Neuron (in vitro differentiated cells): ENCODE data around the gene HDAC4.

Experiments
- H2AFZ ChIP-seq: one replicate; pipeline ENCODE4 v1.6.1; 2013; ENCODE audit warnings: low read depth, mild to moderate bottlenecking, inconsistent platforms, low read length, moderate library complexity
- H3K27me3 ChIP-seq: one replicate; pipeline ENCODE4 v1.6.1; 2013; ENCODE audit warnings: low read length; ENCODE audit not compliant: insufficient read depth
- H3K36me3 ChIP-seq: one replicate; pipeline ENCODE4 v1.6.1; 2013; ENCODE audit warnings: low read length; ENCODE audit not compliant: insufficient read depth
- H3K4me1 ChIP-seq: one replicate; pipeline ENCODE4 v1.6.1; 2013; ENCODE audit warnings: low read length; ENCODE audit not compliant: insufficient read depth
- H3K4me3 ChIP-seq: 2 replicates; pipeline ENCODE4 v1.5.1; 2013; ENCODE audit warnings: mild to moderate bottlenecking, low read length, moderate library complexity
- H3K9me3 ChIP-seq: one replicate; pipeline ENCODE4 v1.6.1; 2013; ENCODE audit warnings: low read length

The HDAC4 gene

DNA sequence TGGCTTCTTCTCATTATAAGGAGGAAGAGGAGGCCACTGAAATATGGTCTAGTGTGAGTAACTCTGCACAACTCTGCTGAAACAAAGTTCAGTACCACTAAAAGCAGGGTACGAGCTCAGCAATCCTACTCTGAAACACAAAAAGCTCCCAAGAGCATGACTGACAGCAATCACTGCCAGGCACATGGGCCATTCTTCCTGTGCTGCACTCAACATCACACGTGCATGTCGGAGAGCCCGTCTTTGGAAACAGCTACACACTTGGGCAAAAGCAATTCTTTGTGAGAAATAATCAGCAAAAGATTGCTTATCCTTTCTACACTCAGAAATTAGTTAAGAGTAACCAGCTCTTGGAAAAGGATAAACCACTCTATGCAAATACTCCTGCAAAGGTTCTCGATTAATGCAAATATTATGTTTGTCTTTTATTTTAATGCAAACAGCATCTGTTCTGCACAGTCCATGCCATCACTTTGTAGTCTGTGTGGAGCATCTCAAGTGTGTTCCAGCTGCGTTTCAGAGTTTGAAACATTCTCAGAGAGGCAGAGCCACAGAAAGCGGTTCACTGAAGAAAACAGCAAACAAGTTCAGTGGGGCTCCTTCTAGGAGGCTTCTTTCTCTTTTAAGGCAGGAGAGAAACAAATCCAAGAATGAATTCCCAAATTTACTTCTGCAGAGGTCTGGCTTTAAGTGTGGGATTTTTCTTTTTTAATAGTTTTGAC, 145.0 kb downstream of the HDAC4 start:
- Histone ChIP-seq H2AFZ (no peak overlapping the region), H3K4me1 (peaks cover 20% of the 10 kb centered on the region), H3K36me3 (no peaks in the 10 kb centered on the region), H3K4me3 (no peak overlapping the region), H3K9me3 (peaks cover 1% of the 10 kb centered on the region), H3K27me3 (no peaks in the 10 kb centered on the region)

DNA sequence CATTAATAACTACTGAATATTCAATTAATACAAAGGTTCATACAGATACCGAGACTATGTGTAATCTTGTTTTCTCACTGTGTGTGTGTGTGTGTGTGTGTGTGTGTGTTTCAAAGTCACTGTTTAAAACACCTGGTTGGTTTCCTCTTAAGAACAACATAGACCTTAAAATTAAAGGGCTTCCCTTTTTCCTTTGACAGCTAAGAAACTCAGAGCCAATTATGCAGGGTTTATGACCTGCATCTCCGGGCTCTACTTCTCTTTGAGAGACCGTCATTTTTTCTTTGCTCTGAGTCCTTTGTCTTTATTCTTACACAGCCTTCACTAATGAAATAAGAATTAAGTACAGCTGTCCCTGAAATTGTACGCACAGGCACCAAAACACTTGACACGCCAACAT, 145.6 kb downstream of the HDAC4 start:
- peaks cover 20% of the 10 kb centered on the region for H3K4me1 ChIP-seq
- H3K9me3 ChIP-seq, result peaks cover 1% of the 10 kb centered on the region
- H3K27me3 ChIP-seq, result no peaks in the 10 kb centered on the region
- H3K4me3 ChIP-seq, result no peak overlapping the region
- H3K36me3 ChIP-seq, result no peaks in the 10 kb centered on the region
- no peak overlapping the region for H2AFZ ChIP-seq

DNA sequence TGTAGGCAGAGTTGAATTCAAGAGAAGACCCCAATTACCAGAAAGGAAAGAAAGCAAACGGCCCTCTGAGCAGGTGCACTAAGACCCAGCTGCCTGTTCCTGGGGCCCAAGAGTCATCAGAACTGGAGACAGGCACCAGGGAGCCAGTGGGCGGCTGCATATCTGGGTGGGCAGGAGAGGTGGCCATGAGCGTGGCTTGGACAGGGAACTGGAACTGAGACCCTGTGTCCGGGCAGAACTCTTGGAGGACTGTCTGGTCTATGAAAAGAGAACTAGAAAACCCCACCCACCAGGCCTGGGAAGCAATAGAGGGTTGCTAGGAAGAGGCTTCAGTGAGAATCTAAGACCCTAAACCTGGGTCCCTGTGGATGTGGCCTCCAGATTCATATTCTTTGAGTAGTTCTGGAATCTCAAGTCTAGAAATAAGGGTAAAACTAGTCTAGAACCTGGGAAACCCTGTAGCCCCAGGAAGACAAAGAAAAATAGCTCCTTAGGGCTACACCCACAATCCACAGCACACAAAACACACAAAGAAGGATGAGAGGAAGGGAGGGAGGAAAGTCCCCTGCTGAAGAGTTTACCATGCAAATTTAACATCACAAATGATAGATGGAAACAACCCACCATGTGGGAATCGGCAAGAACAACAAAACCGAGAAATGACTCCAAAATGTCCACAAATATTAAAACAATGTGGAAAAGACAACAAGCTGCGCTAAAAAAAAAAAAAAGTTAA, 147.0 kb downstream of the HDAC4 start:
- Histone ChIP-seq H3K4me3 (no peak overlapping the region), H2AFZ (no peak overlapping the region), H3K4me1 (peaks cover 20% of the 10 kb centered on the region), H3K27me3 (no peaks in the 10 kb centered on the region), H3K9me3 (no peaks in the 10 kb centered on the region), H3K36me3 (no peaks in the 10 kb centered on the region)

DNA sequence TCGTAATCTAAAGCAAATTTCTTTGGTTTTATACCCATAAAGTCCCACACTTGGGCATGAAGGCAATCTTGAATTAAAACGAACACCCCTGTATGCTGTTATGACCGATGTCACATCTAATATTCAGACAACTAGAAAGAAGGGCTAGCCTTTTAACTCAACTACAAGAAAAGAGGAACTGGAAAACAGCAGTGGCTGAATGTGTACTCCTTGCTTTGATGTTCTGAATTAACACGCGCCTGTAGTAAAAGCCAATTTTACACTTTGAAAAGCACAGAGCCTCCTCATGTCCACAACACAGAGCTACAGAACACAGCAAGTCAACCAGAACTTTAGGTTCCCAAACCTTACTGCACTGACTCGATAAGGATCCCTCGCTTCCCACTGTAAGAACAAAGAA, 147.6 kb downstream of the HDAC4 start:
- no peak overlapping the region for H3K4me3 ChIP-seq
- H3K9me3 ChIP-seq, result no peaks in the 10 kb centered on the region
- H3K36me3 ChIP-seq, result no peaks in the 10 kb centered on the region
- no peak overlapping the region for H2AFZ ChIP-seq
- no peaks in the 10 kb centered on the region for H3K27me3 ChIP-seq
- peaks cover 20% of the 10 kb centered on the region for H3K4me1 ChIP-seq

GRCh38 chr2:239252801-239253200, 148.0 kb downstream of the HDAC4 start:
- no peak overlapping the region for H2AFZ ChIP-seq
- no peaks in the 10 kb centered on the region for H3K27me3 ChIP-seq
- H3K4me3 ChIP-seq, result no peak overlapping the region
- H3K36me3 ChIP-seq, result no peaks in the 10 kb centered on the region
- H3K4me1 ChIP-seq, result peaks cover 20% of the 10 kb centered on the region
- H3K9me3 ChIP-seq, result no peaks in the 10 kb centered on the region

- Histone ChIP-seq H3K4me1 (peaks cover 20% of the 10 kb centered on the region), H3K4me3 (no peak overlapping the region), H2AFZ (no peak overlapping the region), H3K9me3 (no peaks in the 10 kb centered on the region), H3K36me3 (no peaks in the 10 kb centered on the region), H3K27me3 (no peaks in the 10 kb centered on the region)
Measured at GRCh38 chr2:239252393-239252792, 148.4 kb downstream of the HDAC4 start.

DNA sequence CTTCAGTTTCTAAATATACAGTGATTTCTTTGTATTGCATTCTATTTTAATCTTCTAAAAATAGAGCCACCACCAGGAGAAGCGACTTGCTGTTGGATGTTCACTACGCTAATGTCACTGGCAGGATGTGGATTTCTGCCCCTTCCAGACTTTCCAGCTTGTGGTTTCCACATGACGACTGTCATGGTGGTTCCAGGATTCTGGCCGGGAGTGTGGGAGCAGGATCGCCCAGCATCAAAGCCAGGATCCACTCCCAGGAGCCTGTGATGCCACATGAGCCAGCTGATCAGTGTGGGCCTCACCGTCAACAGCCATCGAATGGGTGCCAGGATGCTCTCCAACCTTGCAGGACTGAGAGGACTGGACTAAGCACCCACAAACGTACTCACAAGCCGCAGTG, 148.8 kb downstream of the HDAC4 start:
- Histone ChIP-seq H2AFZ (no peak overlapping the region), H3K4me1 (peaks cover 17% of the 10 kb centered on the region), H3K36me3 (no peaks in the 10 kb centered on the region), H3K9me3 (no peaks in the 10 kb centered on the region), H3K4me3 (no peak overlapping the region), H3K27me3 (no peaks in the 10 kb centered on the region)

GRCh38 chr2:239250216-239251081, 150.4 kb downstream of the HDAC4 start:
- Histone ChIP-seq H3K4me3 (no peak overlapping the region), H2AFZ (no peak overlapping the region), H3K36me3 (no peaks in the 10 kb centered on the region), H3K9me3 (no peaks in the 10 kb centered on the region), H3K4me1 (peaks cover 11% of the 10 kb centered on the region), H3K27me3 (no peaks in the 10 kb centered on the region)

DNA sequence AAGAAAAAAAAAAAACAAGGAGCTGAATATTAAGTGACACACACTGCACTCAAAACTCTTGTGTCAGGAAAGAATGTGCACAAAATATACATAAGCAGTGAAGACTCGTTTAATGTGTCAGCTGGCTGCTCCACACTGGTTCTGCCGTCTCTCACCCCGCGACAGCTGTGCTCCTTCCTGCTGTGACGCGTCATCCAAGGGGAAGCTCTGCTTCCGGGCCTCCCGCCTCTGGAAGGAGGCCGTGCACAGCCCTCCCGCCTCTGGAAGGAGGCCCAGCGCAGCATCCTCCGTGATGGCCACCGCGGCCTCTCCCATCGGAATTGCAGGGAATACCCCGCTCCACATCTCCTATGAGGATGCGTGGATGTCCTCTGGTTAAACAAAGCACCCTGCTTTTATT, 151.0 kb downstream of the HDAC4 start:
- H3K36me3 ChIP-seq, result no peaks in the 10 kb centered on the region
- H3K9me3 ChIP-seq, result no peaks in the 10 kb centered on the region
- peaks cover 12% of the 10 kb centered on the region for H3K4me1 ChIP-seq
- H3K27me3 ChIP-seq, result no peaks in the 10 kb centered on the region
- no peak overlapping the region for H2AFZ ChIP-seq
- H3K4me3 ChIP-seq, result no peak overlapping the region

DNA sequence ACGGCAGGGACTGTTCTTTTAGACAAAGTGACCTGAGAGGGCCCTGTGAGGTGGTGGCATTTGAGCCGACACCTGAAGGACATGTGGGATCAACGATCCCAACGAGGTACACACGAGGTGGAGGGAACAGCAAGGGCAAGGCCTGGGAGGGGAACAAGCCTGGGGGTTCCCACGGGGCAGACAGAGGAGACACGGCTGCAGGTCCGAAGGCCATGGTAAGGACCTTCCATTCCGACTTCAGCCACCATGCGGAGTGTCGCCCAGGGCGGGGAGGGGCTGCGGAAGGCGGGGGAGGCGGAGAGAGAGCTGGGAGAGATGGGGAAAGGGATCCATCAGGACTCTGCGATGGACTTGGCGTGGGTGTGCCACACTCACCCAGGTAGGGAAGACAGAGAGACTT, 151.8 kb downstream of the HDAC4 start:
- no peak overlapping the region for H2AFZ ChIP-seq
- no peak overlapping the region for H3K4me3 ChIP-seq
- no peaks in the 10 kb centered on the region for H3K27me3 ChIP-seq

GRCh38 chr2:239247401-239248245, 153.2 kb downstream of the HDAC4 start:
- Histone ChIP-seq H2AFZ (no peak overlapping the region), H3K4me1 (peaks cover 18% of the 10 kb centered on the region), H3K4me3 (no peak overlapping the region), H3K9me3 (no peaks in the 10 kb centered on the region), H3K36me3 (no peaks in the 10 kb centered on the region), H3K27me3 (no peaks in the 10 kb centered on the region)

More for the DNA sequence above, 151.8 kb downstream of the HDAC4 start:
- H3K9me3 ChIP-seq, result no peaks in the 10 kb centered on the region
- no peaks in the 10 kb centered on the region for H3K36me3 ChIP-seq
- peaks cover 18% of the 10 kb centered on the region for H3K4me1 ChIP-seq

GRCh38 chr2:239246723-239247122, 154.1 kb downstream of the HDAC4 start:
- no peak overlapping the region for H3K4me3 ChIP-seq
- H2AFZ ChIP-seq, result no peak overlapping the region
- no peaks in the 10 kb centered on the region for H3K27me3 ChIP-seq
- H3K36me3 ChIP-seq, result no peaks in the 10 kb centered on the region
- H3K9me3 ChIP-seq, result no peaks in the 10 kb centered on the region
- peaks cover 18% of the 10 kb centered on the region for H3K4me1 ChIP-seq
